NB4 (cell line): ENCODE results near the gene SPRYD3.
A peak's percentile ranks its signal among the peaks of the same experiment; 100 is the strongest.

Source experiments
- DNase-seq: peaks from one replicate; pipeline ENCODE4 v3.0.0; 2010; ENCODE audit warnings: low read depth
- H3K4me3 ChIP-seq: one replicate; pipeline ENCODE4 v1.5.1; 2011; ENCODE audit warnings: mild to moderate bottlenecking, low read depth, low read length, moderate library complexity
- CTCF ChIP-seq: IDR thresholded peaks from one replicate; pipeline ENCODE4 v1.5.1; 2012; ENCODE audit warnings: low read depth, low read length
- MAX ChIP-seq: IDR thresholded peaks from 2 replicates; pipeline ENCODE4 v1.6.1; 2011; ENCODE audit warnings: low read depth, low read length
- MYC ChIP-seq: IDR thresholded peaks from 2 replicates; pipeline ENCODE4 v1.6.1; 2011; ENCODE audit warnings: low read depth, low read length
- POLR2A ChIP-seq: IDR thresholded peaks from 2 replicates; pipeline ENCODE4 v1.6.1; 2011; ENCODE audit warnings: mild to moderate bottlenecking; ENCODE audit not compliant: insufficient read length; ENCODE audit errors: extremely low read depth

Gene SPRYD3, protein sequence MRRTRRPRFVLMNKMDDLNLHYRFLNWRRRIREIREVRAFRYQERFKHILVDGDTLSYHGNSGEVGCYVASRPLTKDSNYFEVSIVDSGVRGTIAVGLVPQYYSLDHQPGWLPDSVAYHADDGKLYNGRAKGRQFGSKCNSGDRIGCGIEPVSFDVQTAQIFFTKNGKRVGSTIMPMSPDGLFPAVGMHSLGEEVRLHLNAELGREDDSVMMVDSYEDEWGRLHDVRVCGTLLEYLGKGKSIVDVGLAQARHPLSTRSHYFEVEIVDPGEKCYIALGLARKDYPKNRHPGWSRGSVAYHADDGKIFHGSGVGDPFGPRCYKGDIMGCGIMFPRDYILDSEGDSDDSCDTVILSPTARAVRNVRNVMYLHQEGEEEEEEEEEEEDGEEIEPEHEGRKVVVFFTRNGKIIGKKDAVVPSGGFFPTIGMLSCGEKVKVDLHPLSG

DNA sequence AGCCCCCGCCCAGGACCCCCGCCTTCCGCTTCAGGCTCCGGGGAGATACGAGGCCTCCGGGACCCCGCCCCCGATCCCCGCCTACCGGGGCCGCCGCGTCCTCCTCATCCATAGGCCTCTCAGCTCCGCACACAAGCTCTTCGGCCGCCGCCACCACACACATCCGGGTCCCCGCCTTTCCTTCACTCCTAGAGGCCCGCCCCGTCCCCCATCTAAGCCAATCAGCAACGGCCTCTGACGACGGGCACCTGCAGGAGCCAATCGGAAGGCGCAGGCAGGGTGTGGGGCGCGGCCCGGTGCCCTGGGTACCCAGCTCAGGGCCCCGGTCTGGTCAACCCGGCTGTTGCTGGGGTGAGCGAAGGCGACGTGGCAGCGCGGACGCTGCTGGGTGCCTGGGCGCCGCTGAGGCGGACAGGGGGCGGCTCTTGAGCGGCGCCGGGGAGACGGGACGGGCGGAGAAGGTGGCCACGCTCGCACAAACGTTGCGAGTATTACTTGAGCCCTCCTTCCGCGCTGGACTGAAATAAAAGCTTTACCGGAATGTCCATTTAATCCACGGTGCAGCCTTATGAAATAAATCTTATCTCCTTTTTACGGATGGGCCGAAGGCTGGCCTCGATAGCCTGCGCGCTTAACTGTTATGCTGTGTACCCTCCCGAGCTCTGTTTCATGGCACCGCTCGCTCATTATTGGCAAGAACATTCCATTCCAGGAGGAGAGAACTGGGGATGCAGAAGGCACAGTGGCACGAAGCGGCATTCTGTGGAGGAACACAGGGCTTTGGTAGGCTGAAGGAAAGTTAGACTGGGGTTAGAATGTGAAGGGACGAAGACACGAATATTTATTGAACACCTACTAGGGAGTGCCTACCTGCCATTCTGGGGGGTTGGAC lies at the start of gene SPRYD3:
SPRYD3 (minus strand) TSS at position 165 of the 892 bp plus-strand sequence; CDS start at position 108, 57 bp downstream.
- peak; percentile 99 for DNase-seq
- no peak for TF ChIP-seq MAX
- peak; percentile 75 for TF ChIP-seq POLR2A

DNA sequence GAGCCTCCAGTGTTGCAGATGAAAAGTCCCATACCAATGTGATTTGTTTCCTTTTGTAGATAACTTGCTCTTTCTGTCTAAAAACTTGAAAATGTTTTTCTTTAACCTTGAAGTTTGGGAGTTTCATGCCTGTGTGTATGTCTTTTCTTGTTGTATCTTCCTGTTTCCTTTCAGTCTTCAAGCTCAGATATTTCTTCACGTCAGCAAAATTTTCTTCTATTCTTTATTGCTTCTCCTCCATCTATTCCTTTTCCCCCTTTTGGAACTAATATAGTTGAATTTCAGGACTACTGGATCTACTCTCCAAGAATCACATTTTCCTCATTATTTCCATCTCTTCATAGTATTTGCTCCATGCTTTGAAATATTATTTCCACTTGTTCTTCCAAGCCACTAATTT lies 48.0 kb upstream of the SPRYD3 start:
- TF ChIP-seq CTCF (no peak), POLR2A (no peak), MYC (no peak), MAX (no peak)
- DNase-seq, result no peak
- H3K4me3 ChIP-seq, result no peak overlapping the region

More for the DNA sequence above, at the start of gene SPRYD3:
- H3K4me3 ChIP-seq, result peak within 1 kb of the TSS; percentile 89

DNA sequence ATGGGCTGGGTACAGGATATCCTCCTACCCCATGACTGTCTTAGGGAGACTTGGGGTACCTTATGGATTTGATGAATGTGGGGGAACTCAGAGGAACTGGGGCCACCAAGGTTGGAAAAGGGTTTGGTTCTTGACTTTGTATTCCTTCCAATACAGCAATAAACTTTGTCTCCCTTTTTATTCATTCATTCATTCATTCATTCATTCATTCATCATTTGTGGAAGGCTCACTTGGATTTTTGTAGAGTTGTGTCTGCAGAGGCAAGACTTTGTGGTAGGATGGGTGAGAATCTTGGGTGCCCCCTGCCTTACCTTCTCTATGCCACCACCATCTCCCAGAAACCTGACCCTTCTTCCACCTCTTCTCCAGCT lies 45.1 kb upstream of the SPRYD3 start:
- DNase-seq, result no peak
- no peak overlapping the region for H3K4me3 ChIP-seq
- TF ChIP-seq CTCF, result no peak
- TF ChIP-seq MYC, result no peak
- no peak for TF ChIP-seq POLR2A
- no peak for TF ChIP-seq MAX

GRCh38 chr12:53123578-53124351 lies 44.6 kb upstream of the SPRYD3 start:
- no peak overlapping the region for H3K4me3 ChIP-seq
- no peak for TF ChIP-seq POLR2A
- no peak for TF ChIP-seq MAX
- TF ChIP-seq MYC, result no peak
- TF ChIP-seq CTCF, result no peak
- DNase-seq, result no peak

DNA sequence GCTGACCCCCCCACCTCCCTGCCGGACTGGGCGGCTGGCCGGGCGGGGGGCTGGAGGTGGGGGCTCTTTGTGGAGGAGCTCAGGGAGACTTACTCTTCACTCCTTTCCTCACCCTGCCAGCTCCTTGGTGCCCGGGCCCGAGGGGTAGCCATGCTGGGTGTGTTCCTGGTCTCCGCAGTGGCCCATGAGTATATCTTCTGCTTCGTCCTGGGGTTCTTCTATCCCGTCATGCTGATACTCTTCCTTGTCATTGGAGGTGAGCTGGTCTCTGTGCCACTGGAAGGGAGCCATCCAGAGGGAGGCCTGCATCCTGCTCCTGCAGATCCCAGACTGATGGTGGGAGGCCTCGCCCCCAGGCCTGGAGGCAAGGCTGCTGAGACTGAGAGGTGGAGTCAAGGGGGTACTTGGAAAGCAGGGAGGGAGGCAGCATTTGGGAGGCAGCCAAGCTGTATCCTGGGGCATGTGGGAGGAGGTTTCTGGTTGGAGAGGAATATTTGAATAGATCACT lies 43.8 kb upstream of the SPRYD3 start:
- DNase-seq, result no peak

More for the DNA sequence above, 43.8 kb upstream of the SPRYD3 start:
- TF ChIP-seq MAX (no peak), POLR2A (no peak), MYC (no peak), CTCF (no peak)
- H3K4me3 ChIP-seq, result no peak overlapping the region
